Osteocyte (in vitro differentiated cells): ENCODE measurements around the gene SH3RF3. TPM values are rescaled to one million over a fixed set of nuclear protein-coding genes. Genes with fewer than 3 reads are reported as not detected.
"Not testable (repeated sequence)": the region's sequence is repeated elsewhere in the genome, so short reads cannot be mapped to it uniquely, and the experiment has no call there.

Experiments
- DNase-seq: peaks from one replicate; pipeline ENCODE4 v3.0.0; 2021; ENCODE audit warnings: mixed read lengths; ENCODE audit not compliant: unreplicated experiment; ENCODE audit errors: extremely low spot score
- H3K27ac Mint-ChIP-seq: one replicate; pipeline ENCODE4 v1.8.0; 2021; ENCODE audit warnings: mild to moderate bottlenecking, mixed read lengths; ENCODE audit not compliant: unreplicated experiment
- H3K27me3 Mint-ChIP-seq: one replicate; pipeline ENCODE4 v1.8.0; 2021; ENCODE audit warnings: mixed read lengths; ENCODE audit not compliant: unreplicated experiment
- H3K36me3 Mint-ChIP-seq: one replicate; pipeline ENCODE4 v1.8.0; 2021; ENCODE audit warnings: mixed read lengths; ENCODE audit not compliant: unreplicated experiment
- H3K4me1 Mint-ChIP-seq: one replicate; pipeline ENCODE4 v1.8.0; 2021; ENCODE audit warnings: mixed read lengths; ENCODE audit not compliant: unreplicated experiment
- H3K4me3 Mint-ChIP-seq: one replicate; pipeline ENCODE4 v1.8.0; 2021; ENCODE audit warnings: mild to moderate bottlenecking, moderate library complexity, mixed read lengths; ENCODE audit not compliant: unreplicated experiment
- H3K9me3 Mint-ChIP-seq: one replicate; pipeline ENCODE4 v1.8.0; 2021; ENCODE audit warnings: mixed read lengths; ENCODE audit not compliant: unreplicated experiment
- CTCF ChIP-seq: fragments of 200-600 bp; sonication (generic); IDR thresholded peaks from 2 replicates; pipeline ENCODE4 v1.5.0; 2021; ENCODE audit warnings: antibody characterized with exemption, mild to moderate bottlenecking, moderate library complexity
- total RNA-seq: library from RNA; stranded (reverse); gene quantifications from 2 replicates; pipeline ENCODE4 v1.2.1, GENCODE V29; 2021

SH3RF3 gene
- total RNA-seq, 1 donor from 2014 or later: 79.4 TPM

DNA sequence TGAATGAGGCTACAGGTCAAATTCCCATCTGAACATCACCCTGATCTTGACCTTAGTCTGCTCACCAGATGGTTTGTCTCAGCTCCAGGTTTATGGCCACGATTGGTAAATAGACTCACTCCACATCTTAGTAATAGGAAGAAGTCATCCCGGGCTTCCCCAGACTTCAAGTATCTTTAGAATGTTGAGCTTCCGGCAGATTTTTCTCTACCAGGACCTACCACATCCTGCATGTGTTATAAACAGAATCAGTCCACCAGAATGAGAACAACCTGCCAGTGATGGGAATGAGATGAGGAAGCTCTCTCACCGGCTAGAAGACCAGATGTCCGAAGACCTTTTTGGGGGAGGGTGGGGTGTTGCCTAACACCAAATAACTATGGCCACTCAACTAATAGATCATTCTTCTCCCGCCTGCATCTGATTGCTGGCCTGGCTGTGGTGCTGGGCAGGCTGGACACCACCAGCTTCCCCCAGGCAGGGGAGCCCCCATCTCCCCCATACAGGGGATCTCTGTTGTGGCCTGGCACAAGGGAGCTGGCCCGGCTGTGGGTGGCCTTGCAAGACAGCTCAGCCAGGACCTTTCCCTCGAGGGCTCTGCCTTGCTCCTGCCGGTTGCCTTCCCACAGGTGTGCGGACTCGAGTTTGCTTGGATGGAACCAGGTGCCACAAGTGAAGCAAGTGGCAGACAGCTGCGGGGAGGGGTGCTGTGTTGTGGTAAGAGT, 88.5 kb downstream of the SH3RF3 start:
- Mint-ChIP-seq H3K4me3 (no peak overlapping the region), H3K27me3 (no peaks in the 10 kb centered on the region), H3K4me1 (peaks cover 80% of the 10 kb centered on the region), H3K27ac (peak overlapping the region; percentile 69), H3K9me3 (no peaks in the 10 kb centered on the region), H3K36me3 (peaks cover 15% of the 10 kb centered on the region)
- no peak for TF ChIP-seq CTCF
- no peak for DNase-seq

DNA sequence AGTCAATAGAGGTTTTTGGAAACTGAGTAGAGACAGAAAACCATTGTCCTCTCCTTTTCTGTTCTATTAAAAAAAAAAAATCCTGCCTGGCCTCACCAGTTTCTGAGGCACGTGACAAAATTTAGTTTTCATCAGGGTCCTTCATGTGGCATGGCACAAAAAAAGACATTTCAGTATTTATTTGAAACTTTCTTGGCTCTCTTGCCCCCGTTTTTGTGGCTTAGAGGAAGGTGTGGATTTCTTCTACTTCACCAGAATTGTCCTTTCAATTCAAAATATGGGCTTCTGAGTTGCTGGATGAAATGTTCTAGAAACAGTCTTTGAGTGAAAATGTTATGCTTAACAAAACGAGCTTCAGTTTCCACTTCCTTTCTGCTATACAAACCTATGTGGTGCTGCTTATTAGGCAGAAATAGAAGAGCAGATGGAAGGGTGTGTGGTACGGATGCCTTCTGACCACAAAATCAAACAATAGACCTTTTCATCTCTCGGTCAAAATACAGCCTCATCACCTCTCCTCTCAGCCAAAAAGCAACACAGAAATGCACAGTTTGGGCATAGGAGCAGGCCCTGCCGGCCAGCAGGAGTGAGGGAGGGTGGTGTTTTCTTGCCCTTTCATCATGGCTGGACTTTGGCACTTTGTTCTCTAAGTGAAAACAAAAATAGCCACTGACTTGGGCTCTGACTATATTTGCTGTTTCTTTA, 89.2 kb downstream of the SH3RF3 start:
- Mint-ChIP-seq H3K27me3 (no peaks in the 10 kb centered on the region), H3K9me3 (no peaks in the 10 kb centered on the region), H3K27ac (peak overlapping the region; percentile 69), H3K4me3 (no peak overlapping the region), H3K4me1 (peaks cover 73% of the 10 kb centered on the region), H3K36me3 (peaks cover 15% of the 10 kb centered on the region)
- DNase-seq: no peak
- TF ChIP-seq CTCF: no peak

GRCh38 chr2:109218792-109219126, 89.8 kb downstream of the SH3RF3 start:
- Mint-ChIP-seq H3K9me3 (no peaks in the 10 kb centered on the region), H3K36me3 (peaks cover 15% of the 10 kb centered on the region), H3K4me3 (no peak overlapping the region), H3K27ac (peak overlapping the region; percentile 69), H3K27me3 (no peaks in the 10 kb centered on the region), H3K4me1 (peaks cover 70% of the 10 kb centered on the region)
- DNase-seq: no peak
- no peak for TF ChIP-seq CTCF

DNA sequence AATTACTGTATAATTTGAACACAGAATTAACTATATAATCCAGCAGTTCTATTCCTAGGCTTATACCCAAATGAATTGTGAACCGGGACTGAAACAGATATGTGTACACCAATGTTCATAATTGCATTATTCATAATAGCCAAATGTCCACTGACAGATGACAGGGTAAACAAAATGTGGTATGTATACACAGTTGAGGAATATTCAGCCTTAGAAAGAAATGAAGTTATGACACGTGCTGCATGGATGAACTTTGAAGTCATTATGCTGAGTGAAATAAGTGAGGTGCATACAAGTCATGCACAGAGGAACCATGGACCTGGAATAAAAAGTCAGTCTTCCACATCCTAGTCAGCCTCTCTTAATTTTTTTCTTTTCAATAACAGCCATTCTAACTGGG, 91.9 kb downstream of the SH3RF3 start:
- H3K4me1 Mint-ChIP-seq: peaks cover 54% of the 10 kb centered on the region
- H3K9me3 Mint-ChIP-seq: no peaks in the 10 kb centered on the region
- H3K27ac Mint-ChIP-seq: no peak overlapping the region
- peaks cover 12% of the 10 kb centered on the region for H3K36me3 Mint-ChIP-seq
- TF ChIP-seq CTCF: no peak
- DNase-seq: no peak
- H3K27me3 Mint-ChIP-seq: no peaks in the 10 kb centered on the region
- H3K4me3 Mint-ChIP-seq: no peak overlapping the region

DNA sequence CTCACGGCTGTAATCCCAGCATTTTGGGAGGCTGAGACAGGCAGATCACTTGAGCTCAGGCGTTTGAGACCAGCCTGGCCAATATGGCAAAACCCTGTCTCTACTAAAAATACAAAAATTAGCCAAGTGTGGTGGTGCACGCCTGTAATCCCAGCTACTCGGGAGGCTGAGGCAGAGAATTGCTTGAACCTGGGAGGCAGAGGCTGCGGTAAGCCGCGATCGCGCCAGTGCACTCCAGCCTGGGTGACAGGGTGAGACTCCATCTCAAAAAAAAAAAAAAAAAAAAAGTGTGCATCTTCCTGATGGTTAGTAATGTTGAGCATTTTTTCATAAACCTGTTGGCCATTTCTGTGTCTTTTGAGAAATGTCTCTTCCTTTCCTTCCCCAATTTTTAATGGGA, 92.3 kb downstream of the SH3RF3 start:
- DNase-seq, H3K9me3 Mint-ChIP-seq, H3K27me3 Mint-ChIP-seq, H3K27ac Mint-ChIP-seq, H3K4me3 Mint-ChIP-seq: not testable (repeated sequence)
- Mint-ChIP-seq H3K4me1 (peaks cover 54% of the 10 kb centered on the region), H3K36me3 (peaks cover 11% of the 10 kb centered on the region)
